HG03280 (cell line): ENCODE results near the gene KRTAP10-3.

Experiments used
- ATAC-seq: cut with Tn5 transposase; IDR thresholded peaks from one replicate; pipeline ENCODE4 v1.9.1; 2021; ENCODE audit warnings: mild to moderate bottlenecking, moderate library complexity; ENCODE audit not compliant: unreplicated experiment

Gene KRTAP10-3

DNA sequence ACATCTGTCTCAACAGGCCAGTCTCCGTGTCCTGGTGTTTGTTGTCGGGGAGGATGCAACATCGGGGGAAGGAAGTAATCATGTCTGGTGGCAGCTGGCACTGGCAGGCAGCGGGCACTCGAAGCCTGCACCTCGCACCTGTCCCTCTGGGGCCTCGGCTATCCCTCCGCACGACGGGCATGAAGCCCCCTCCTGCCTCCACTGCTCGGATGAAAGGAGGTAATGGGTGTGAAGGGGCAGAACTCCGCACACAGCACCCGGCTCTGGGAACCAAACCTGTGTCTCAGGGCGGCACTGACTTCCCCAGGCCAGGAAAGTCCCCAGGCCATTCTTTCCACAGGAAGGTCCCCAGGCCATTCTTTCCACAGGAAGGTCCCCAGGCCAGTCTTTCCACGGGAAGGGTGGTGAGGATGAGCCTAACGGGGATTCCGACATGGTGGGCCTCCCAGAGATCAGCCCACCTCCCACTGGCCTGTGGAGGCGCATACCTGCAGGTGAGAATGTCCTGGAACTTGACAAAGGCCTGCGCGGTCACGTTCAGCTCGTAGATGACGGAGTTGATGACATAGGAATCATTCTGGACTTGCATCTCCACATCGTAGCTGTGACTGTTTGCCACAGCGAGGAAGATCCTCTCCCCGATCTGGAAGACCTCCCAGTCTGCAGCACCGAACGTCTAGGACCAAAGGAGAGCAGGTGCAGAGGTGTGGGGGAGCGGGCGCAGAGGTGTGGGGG lies 49.7 kb downstream of the KRTAP10-3 start:
- ATAC-seq = no peak

DNA sequence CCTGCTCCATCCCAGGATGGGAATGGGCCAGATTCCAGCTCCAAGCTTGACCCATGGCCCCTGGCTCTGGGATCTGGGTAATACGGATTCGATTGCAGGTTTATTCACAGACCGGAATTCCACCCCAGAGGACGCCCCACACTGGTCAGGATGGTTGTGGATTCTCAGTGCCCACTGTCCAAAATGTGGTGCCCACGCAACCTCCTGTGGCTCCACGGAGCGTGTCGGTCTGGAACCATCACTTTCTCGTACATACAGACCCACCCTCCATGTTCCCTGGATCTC lies 50.2 kb downstream of the KRTAP10-3 start:
- no peak for ATAC-seq
